Erythroblast (primary cell): ENCODE measurements around the gene SCFD2.

Source experiments
- GATA1 ChIP-seq: IDR thresholded peaks from 2 replicates; pipeline ENCODE4 v1.6.1; 2011; ENCODE audit warnings: low read depth, mild to moderate bottlenecking, control low read depth, low read length, moderate library complexity
- POLR2A ChIP-seq: IDR thresholded peaks from 2 replicates; pipeline ENCODE4 v1.6.1; 2011; ENCODE audit warnings: mild to moderate bottlenecking, low read length

GRCh38 chr4:53016099-53016820 lies 349.6 kb downstream of the SCFD2 start:
- TF ChIP-seq POLR2A, result no peak
- no peak for TF ChIP-seq GATA1
